ENCODE data around the gene TMPRSS7. TPM values are rescaled to one million over a fixed set of nuclear protein-coding genes. Genes with fewer than 3 reads are reported as not detected.

Gene TMPRSS7
- total RNA-seq, 1 experiment from 2014 or later: not detected

DNA sequence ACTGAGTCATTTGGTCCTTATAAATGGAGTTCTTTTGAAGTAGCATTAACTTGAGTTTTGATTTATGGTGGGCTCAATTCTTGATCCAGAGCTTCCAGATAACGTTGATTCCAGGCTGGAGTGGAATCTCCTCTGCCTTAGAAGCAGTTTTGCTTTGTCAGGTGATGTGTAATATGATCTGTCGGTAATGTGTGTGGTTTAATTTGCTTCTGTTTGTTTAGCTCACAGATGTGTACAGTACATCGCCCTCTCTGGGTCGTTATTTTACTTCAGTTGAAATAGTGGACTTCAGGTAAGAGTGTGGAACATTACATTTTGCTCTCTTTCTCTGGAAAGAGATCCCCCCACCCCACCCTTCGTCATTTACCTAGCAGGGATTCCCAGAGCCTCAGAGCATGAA is 74.8 kb downstream of the TMPRSS7 start:
- ChIA-PET POLR2A (no interaction called here), CTCF (no interaction called here)
- no peaks in the 10 kb centered on the region for H3K9me3 ChIP-seq (ENCODE audit: control insufficient read depth, insufficient read depth, low read depth, low read length)
- no peak overlapping the region for H3K27ac ChIP-seq (ENCODE audit: low read length)
- H3K4me3 ChIP-seq (ENCODE audit: low read depth in 2 of 2, low read length in 2 of 2): no peak overlapping the region
- in situ Hi-C loops (cut with HindIII; ENCODE audit: low pct_unique_long_range_greater_than_20kb, low sequenced_read_pairs) (no loop called here), intact Hi-C loops (cut with micrococcal nuclease; ENCODE audit: unreplicated experiment) (no loop called here)
- no peaks in the 10 kb centered on the region for H3K4me1 ChIP-seq (ENCODE audit: control insufficient read depth, insufficient read depth, low read length)
- TF ChIP-seq, protein P1, sequence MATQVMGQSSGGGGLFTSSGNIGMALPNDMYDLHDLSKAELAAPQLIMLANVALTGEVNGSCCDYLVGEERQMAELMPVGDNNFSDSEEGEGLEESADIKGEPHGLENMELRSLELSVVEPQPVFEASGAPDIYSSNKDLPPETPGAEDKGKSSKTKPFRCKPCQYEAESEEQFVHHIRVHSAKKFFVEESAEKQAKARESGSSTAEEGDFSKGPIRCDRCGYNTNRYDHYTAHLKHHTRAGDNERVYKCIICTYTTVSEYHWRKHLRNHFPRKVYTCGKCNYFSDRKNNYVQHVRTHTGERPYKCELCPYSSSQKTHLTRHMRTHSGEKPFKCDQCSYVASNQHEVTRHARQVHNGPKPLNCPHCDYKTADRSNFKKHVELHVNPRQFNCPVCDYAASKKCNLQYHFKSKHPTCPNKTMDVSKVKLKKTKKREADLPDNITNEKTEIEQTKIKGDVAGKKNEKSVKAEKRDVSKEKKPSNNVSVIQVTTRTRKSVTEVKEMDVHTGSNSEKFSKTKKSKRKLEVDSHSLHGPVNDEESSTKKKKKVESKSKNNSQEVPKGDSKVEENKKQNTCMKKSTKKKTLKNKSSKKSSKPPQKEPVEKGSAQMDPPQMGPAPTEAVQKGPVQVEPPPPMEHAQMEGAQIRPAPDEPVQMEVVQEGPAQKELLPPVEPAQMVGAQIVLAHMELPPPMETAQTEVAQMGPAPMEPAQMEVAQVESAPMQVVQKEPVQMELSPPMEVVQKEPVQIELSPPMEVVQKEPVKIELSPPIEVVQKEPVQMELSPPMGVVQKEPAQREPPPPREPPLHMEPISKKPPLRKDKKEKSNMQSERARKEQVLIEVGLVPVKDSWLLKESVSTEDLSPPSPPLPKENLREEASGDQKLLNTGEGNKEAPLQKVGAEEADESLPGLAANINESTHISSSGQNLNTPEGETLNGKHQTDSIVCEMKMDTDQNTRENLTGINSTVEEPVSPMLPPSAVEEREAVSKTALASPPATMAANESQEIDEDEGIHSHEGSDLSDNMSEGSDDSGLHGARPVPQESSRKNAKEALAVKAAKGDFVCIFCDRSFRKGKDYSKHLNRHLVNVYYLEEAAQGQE (IDR thresholded peaks at IDR 0.05; ENCODE audit: insufficient read depth in 1 of 2, low read depth in 2 of 2, low read length in 1 of 2): no peak
- TF ChIP-seq POLR2AphosphoS5 (IDR thresholded peaks at IDR 0.05; ENCODE audit: low read depth, low read length): no peak
- no peak for TF ChIP-seq SIN3A (IDR thresholded peaks at IDR 0.05; ENCODE audit: borderline replicate concordance, insufficient read depth, low read depth, low read length)
- TF ChIP-seq, protein P2, sequence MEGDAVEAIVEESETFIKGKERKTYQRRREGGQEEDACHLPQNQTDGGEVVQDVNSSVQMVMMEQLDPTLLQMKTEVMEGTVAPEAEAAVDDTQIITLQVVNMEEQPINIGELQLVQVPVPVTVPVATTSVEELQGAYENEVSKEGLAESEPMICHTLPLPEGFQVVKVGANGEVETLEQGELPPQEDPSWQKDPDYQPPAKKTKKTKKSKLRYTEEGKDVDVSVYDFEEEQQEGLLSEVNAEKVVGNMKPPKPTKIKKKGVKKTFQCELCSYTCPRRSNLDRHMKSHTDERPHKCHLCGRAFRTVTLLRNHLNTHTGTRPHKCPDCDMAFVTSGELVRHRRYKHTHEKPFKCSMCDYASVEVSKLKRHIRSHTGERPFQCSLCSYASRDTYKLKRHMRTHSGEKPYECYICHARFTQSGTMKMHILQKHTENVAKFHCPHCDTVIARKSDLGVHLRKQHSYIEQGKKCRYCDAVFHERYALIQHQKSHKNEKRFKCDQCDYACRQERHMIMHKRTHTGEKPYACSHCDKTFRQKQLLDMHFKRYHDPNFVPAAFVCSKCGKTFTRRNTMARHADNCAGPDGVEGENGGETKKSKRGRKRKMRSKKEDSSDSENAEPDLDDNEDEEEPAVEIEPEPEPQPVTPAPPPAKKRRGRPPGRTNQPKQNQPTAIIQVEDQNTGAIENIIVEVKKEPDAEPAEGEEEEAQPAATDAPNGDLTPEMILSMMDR (IDR thresholded peaks at IDR 0.05): no peak
- no peak for TF ChIP-seq TCF7L2 (IDR thresholded peaks at IDR 0.05; ENCODE audit: low read depth, low read length)
- BruUV-seq (replicated peaks): no TSS peak
- H3K27me3 ChIP-seq (ENCODE audit: control insufficient read depth, insufficient read depth, low read length): no peaks in the 10 kb centered on the region
- DNase-seq (ENCODE audit: low read depth, low spot score): no peak
- ATAC-seq: no peak
- no peaks in the 10 kb centered on the region for H3K36me3 ChIP-seq (ENCODE audit: control insufficient read depth, insufficient read depth, low read length)

DNA sequence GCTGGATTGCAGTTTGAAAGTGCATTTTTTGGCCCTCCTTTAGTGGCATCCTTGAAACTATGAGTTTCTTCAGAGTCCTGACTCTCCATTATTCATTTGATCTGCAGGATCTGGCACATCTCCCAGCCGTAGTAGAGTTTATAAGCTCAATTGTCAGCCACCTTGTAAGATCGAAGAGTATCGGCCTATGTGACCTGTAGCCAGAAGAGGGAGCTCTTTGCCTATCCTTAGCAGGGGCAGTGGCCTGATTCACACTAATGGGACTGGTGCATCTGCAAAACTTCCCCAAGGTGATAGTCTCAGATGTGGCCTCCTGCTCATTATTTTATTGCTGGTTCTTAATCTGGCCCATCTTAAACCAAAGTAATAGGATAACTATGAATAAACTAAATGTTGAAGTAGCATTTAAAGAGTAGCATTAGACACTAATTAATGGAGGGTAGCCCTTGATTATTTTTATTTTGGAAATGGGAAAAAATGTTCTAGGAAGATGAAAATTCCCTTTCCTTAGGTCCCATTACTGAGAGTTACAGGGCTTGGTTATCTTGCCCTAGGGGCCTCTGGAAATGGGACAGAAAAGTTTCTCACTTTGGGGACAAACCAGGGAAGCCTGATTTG is 77.4 kb downstream of the TMPRSS7 start:
- Histone ChIP-seq H3K27ac (ENCODE audit: low read length) (no peak overlapping the region), H3K27me3 (ENCODE audit: control insufficient read depth, insufficient read depth, low read length) (no peaks in the 10 kb centered on the region), H3K4me1 (ENCODE audit: control insufficient read depth, insufficient read depth, low read length) (no peaks in the 10 kb centered on the region), H3K36me3 (ENCODE audit: control insufficient read depth, insufficient read depth, low read length) (no peaks in the 10 kb centered on the region), H3K9me3 (ENCODE audit: control insufficient read depth, insufficient read depth, low read depth, low read length) (no peaks in the 10 kb centered on the region), H3K4me3 (ENCODE audit: low read depth in 2 of 2, low read length in 2 of 2) (no peak overlapping the region)
- peak; percentile 94 for ATAC-seq
- in situ Hi-C loops (cut with HindIII; ENCODE audit: low pct_unique_long_range_greater_than_20kb, low sequenced_read_pairs): no loop called here
- POLR2A ChIA-PET: no interaction called here
- peak; percentile 46 for DNase-seq (ENCODE audit: low read depth, low spot score)
- intact Hi-C loops (cut with micrococcal nuclease; ENCODE audit: unreplicated experiment): no loop called here
- TF ChIP-seq, protein P2 (IDR thresholded peaks at IDR 0.05): peak; percentile 86
- no peak for TF ChIP-seq TCF7L2 (IDR thresholded peaks at IDR 0.05; ENCODE audit: low read depth, low read length)
- BruUV-seq (replicated peaks): no TSS peak
- CTCF ChIA-PET: interaction anchor here (0.6 to 1.1 kb wide), 6 partner anchors 14 to 431 kb away, joined by 3 to 4 read pairs (median 4); partner anchors contain the start of gene GCSAM
